Ovary (tissue), 3 donors: Measurements from ENCODE around the gene DCP1B.

ENCODE experiments used
- CTCF ChIP-seq, 3 donors: fragments of 450-650 bp in 2 of 3; fragments of 200-600 bp in 1 of 3; IDR thresholded peaks; one replicate each; pipeline versions ENCODE4 v1.5.1 to v1.8.0; 2016 to 2022; ENCODE audit warnings: antibody characterized with exemption in 3 of 3, mild to moderate bottlenecking in 1 of 3
- EP300 ChIP-seq: sonication (generic); formaldehyde crosslinking; IDR thresholded peaks from one replicate; pipeline ENCODE4 v1.6.1; 2017; ENCODE audit warnings: antibody characterized with exemption
- POLR2A ChIP-seq: fragments of 450-650 bp; IDR thresholded peaks from one replicate; pipeline ENCODE4 v1.6.1; 2017; ENCODE audit warnings: antibody characterized with exemption, mild to moderate bottlenecking, moderate library complexity
- donor health status: DM: no; HTN: no; CAD: no.

- TF ChIP-seq CTCF (IDR thresholded peaks at IDR 0.05): no peak
- TF ChIP-seq POLR2A: no peak
- TF ChIP-seq EP300: no peak
These were observed 85.4 kb downstream of the DCP1B start for GRCh38 chr12:1918884-1919236.
